Measurements from ENCODE around the gene LDLRAD2. TPM values are rescaled to one million over a fixed set of nuclear protein-coding genes. Genes with fewer than 3 reads are reported as not detected.
"Not testable (repeated sequence)": the region's sequence is repeated elsewhere in the genome, so short reads cannot be mapped to it uniquely, and the experiment has no call there.

Gene LDLRAD2
- total RNA-seq, 1 experiment from 2014 or later, result 0.56 TPM

DNA sequence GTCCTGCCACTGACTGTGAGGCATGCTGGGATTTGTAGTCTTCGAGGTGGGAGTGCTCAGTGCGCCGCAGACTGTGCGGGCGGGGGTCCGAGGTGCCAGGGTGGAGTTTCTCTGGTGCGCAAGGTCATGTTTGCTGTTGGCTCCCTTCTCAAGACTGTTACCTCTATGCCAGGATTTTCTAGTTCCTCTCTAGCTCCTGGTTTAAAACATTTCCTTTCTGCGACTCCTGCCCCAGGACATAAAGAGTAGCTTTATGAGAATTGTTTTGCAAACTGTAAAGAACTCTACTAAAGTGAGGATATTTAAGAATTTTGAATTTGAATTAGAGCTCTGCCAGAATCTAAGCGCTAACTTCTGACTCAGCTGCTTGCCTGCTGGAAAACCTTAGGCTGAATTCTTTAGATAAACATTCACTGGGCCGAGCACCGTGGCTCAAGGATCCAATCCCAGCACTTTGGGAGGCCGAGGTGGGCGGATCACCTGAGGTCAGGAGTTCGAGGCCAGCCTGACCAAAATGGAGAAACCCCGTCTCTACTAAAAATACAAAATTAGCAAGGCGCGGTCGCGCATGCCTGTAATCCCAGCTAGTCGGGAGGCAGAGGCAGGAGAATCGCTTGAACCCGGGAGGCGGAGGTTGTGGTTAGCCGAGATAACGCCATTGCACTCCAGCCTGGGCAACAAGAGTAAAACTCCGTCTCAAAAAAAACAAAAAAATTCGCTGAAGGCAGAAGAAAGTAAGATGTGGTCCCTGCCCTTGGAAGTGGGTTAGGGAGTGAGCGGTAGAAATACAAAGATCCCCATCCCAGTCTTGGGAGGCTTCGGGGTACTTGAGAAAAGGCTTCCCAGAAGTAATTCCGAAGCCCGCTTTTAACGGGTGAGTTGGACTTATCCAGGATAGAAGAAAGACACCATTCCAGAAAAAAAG, 28.1 kb upstream of the LDLRAD2 start:
- no peak for DNase-seq (ENCODE audit: low spot score)

DNA sequence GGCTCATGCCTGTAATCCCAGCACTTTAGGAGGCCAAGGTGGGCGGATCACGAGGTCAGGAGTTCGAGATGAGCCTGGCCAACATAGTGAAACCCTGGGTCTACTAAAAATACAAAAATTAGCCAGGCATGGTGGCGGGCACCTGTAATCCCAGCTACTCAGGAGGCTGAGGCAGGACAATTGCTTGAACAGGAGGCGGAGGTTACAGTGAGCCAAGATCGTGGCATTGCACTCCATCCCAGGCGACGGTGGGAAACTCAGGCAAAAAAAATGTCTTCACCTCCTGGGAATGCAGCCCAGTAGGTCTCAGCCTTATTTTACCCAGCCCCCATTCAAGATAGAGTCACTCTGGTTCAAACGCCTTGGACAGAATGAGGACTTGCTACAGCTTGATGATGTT, 26.3 kb upstream of the LDLRAD2 start:
- DNase-seq (ENCODE audit: low spot score), result not testable (repeated sequence)

GRCh38 chr1:21786640-21787039, 25.4 kb upstream of the LDLRAD2 start:
- DNase-seq (ENCODE audit: low spot score), result no peak

GRCh38 chr1:21793104-21793503, 19.0 kb upstream of the LDLRAD2 start:
- no peak for DNase-seq (ENCODE audit: low spot score)

- DNase-seq (ENCODE audit: low spot score), result no peak
Measured at GRCh38 chr1:21794656-21795055, 17.4 kb upstream of the LDLRAD2 start.

DNA sequence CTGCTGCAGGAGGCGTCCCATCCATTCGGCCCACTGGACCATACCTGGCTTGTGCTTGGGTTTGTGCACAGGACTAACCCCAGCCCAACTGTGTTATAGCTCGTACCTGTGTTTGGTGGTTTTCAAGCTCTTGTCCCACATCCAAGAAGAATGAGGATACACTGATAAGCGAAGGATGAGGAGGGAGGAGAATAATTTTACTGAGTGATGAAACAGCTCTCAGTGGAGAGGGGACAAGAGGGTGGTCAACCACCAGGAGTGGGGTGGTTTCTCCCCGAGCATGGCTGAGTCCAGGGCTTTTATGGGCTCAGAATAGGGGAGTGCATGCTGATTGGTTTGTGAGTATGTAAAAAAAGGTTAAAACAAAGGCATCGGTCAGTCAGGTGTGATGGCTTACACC, 17.0 kb upstream of the LDLRAD2 start:
- no peak for DNase-seq (ENCODE audit: low spot score)

GRCh38 chr1:21799730-21800129, 12.3 kb upstream of the LDLRAD2 start:
- DNase-seq (ENCODE audit: low spot score), result no peak

GRCh38 chr1:21801100-21801499, 11.0 kb upstream of the LDLRAD2 start:
- peak; percentile 30 for DNase-seq (ENCODE audit: low spot score)

DNA sequence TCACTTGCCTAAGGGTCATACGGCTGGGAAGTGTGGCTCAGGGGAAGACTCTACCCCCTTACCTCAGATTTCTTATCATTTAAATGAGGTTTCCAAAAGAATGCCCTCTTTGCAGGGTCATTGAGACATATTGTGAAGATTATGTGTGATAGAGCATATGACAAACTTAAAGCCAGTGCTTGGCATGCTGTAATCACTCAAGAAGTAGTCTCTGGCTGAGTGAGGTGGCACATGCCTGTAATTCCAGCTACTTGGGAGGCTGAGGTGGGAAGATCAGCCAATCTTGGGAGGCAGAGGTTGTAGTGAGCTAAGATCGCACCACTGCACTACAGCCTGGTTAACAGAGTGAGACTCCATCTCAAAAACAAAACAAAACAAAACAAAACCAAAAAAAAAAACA, 7.5 kb upstream of the LDLRAD2 start:
- DNase-seq (ENCODE audit: low spot score), result no peak

GRCh38 chr1:21813542-21813941, 1.5 kb downstream of the LDLRAD2 start:
- DNase-seq (ENCODE audit: low spot score), result no peak

DNA sequence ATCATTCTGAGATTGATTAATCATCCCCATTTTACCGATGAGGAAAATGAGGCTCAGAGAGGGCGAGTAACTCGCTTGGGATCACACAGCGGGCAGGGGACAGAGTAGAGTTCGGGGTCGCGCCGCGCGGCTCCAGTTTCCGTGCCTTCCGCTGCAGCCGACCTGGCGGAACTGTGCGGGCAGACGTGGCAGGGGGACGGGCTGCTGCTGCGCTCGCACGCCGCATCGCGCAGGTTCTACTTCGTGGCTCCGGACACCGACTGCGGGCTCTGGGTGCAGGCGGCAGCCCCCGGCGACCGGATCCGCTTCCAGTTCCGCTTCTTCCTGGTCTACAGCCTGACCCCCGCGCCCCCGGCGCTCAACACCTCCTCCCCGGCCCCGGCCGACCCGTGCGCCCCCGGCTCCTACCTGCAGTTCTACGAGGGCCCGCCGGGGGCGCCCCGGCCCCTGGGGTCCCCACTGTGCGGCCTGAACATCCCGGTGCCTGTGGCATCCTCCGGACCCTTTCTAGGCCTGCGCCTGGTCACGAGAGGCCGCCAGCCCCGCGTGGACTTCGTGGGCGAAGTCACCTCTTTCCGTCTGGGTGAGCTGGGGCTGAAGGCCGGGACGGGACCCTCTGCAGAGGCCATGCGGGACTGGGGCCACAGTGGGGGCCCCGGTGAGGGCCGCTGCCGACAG, 2.3 kb downstream of the LDLRAD2 start:
- no peak for DNase-seq (ENCODE audit: low spot score)

GRCh38 chr1:21814981-21815582, 3.0 kb downstream of the LDLRAD2 start:
- DNase-seq (ENCODE audit: low spot score), result no peak

DNA sequence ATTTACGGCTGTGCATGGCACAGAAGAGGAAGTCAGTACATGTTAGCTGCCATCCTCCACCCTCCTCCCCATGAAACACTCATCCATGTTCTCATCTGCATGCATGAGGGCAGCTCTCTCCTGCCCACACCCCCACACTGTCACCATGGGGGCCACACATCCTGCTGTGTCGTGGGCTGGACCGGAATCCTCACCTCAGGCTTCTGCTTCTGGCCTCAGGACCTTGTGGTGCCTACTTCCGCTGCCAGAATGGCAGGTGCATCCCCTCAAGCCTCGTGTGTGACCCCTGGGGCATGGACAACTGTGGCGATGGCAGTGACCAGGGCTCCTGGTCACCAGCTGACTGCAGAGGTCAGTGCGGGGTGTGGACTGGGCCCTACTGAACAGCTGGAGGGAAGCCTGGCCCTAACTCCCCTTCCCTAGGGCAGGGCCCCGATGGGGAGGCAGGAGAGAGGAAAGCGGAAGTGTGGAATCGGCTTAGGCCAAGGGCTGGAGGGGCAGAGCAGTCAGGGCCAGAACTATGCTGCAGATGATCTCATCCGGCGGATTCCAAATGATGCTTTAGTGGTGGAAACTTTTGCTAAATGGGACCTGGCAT, 3.8 kb downstream of the LDLRAD2 start:
- no peak for DNase-seq (ENCODE audit: low spot score)

GRCh38 chr1:21816602-21817302, 4.7 kb downstream of the LDLRAD2 start:
- DNase-seq (ENCODE audit: low spot score), result peak; percentile 83

GRCh38 chr1:21818656-21819055, 6.6 kb downstream of the LDLRAD2 start:
- DNase-seq (ENCODE audit: low spot score), result peak; percentile 61

GRCh38 chr1:21820597-21821232, 8.7 kb downstream of the LDLRAD2 start:
- DNase-seq (ENCODE audit: low spot score), result no peak

- DNase-seq (ENCODE audit: low spot score), result no peak
Measured at GRCh38 chr1:21821385-21822019, 9.4 kb downstream of the LDLRAD2 start.

DNA sequence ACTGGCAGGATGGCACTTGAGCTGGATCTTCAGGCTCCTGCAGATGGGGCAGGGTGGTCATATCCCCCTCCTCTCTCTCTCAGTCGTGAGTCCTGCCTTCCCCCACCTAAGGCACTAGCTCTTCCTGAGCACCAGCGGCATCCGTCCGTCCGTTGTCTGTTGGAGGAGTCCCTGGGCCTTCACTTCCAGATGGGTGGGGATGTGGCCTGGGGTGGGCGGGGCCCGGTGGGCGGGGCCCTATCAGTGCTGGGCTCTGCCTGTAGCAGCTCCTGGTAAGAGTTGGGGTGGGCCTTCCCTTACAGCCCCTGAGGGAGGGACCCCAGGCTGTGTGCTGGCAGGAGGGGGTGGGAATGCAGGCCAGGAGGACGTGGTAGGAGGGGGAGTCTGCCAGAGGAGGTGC, 10.3 kb downstream of the LDLRAD2 start:
- no peak for DNase-seq (ENCODE audit: low spot score)

DNA sequence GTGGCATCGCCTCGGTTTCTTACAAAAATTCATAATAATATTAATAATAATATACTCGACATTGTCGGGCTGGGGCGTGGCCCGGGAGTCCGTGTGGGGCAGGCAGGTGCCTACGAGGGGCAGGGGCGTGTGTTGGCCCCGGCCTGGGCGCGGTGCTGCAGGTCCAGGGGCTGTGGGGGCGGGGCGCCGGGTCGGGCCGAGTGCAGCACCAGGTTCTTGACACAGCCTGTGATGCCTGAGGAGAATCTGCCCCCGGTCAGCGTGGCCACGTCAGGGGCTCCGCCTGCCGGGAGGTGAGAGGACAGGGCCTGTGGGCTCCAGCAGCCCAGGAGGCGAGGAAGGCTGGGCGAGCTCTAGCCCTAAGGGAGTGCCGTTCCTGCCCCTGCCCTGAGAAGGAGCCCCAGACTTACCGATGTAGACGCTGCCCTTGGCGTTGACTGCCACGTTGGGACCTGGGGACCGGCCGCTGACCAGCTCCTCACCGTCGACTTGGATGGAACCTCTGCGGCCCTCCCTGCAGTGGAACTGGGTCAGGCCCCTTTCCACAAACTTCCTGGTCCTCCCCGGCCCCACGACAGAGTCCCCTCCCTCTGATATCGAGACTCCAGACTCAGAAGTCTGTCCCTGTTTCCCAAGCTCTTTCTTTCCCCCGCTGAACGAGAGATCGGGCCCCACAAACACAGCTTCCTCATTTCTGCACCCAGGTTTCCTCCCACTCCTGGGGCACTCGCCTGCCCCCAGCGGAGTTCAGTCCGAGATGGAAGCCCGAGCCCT, 11.3 kb downstream of the LDLRAD2 start:
- DNase-seq (ENCODE audit: low spot score), result no peak

Measured in HT-29 (cell line).